HCT116 (cell line): ENCODE data around the gene NEUROG1. TPM values are rescaled to one million over a fixed set of nuclear protein-coding genes. Genes with fewer than 3 reads are reported as not detected.

Source experiments
- ATAC-seq: fragments of 200-7000 bp; cut with Tn5 transposase; 2 replicates; pipeline ENCODE4 v1.9.1; 2020; ENCODE audit warnings: mild to moderate bottlenecking, moderate library complexity
- BruUV-seq: library from RNA; stranded (reverse); fragments of 400-500 nt; replicated peaks from 2 replicates; lab custom pipeline; 2021; lab: Mats Ljungman, UMichigan
- CTCF ChIA-PET: fragments of 300-600 bp; sonication (Branson Sonifier 250); formaldehyde crosslinking; loops from one replicate; lab custom pipeline; 2021; ENCODE audit warnings: antibody characterized with exemption; lab: Charles Lee
- POLR2A ChIA-PET: fragments of 300-600, 350-600 bp; sonication (Branson Sonifier 250); formaldehyde crosslinking; loops from one replicate; lab custom pipeline; 2021; ENCODE audit warnings: antibody characterized with exemption; lab: Charles Lee
- RAD21 ChIA-PET, 2 experiments: fragments of 300-600 bp; sonication (Branson Sonifier 250); formaldehyde crosslinking; loops; one replicate each; lab custom pipeline; 2023; ENCODE audit warnings: low total read pairs in 2 of 2; ENCODE audit not compliant: uncharacterized antibody in 2 of 2, unreplicated experiment in 2 of 2, low non-redundant PET in 1 of 2; lab: Charles Lee
- DNase-seq: peaks from one replicate; pipeline ENCODE4 v3.0.0-alpha.2; 2010; ENCODE audit warnings: low read depth, low spot score
- H2AFZ ChIP-seq: fragments of 200-600 bp; shearing (Covaris generic), sonication (generic); 2 replicates; pipeline ENCODE4 v1.6.1; 2017; ENCODE audit warnings: low read depth, mixed run types, mixed read lengths, antibody characterized with exemption, low read length; ENCODE audit not compliant: poor library complexity, severe bottlenecking
- H3K27ac ChIP-seq: 2 replicates; pipeline ENCODE4 v1.5.1; 2012; ENCODE audit warnings: low read depth, low read length
- H3K27me3 ChIP-seq: fragments of 200-600 bp; sonication (generic); 2 replicates; pipeline ENCODE4 v1.6.1; 2016; ENCODE audit warnings: mixed run types, low read length, mixed read lengths; ENCODE audit not compliant: insufficient read depth
- H3K36me3 ChIP-seq, 2 experiments: fragments of 200-500 bp in 1 of 2; fragments of 200-600 bp in 1 of 2; sonication (Bioruptor generic) in 1 of 2; sonication (generic) in 1 of 2; 2 replicates each; pipeline versions ENCODE4 v1.5.1 to v1.6.1; 2014 to 2016; ENCODE audit warnings: low read length in 2 of 2, inconsistent platforms in 1 of 2, mixed read lengths in 1 of 2, mixed run types in 1 of 2; ENCODE audit not compliant: insufficient read depth in 2 of 2, control insufficient read depth in 1 of 2
- H3K4me1 ChIP-seq, 2 experiments: fragments of 200-600 bp in 1 of 2; sonication (generic) in 1 of 2; 2 replicates each; pipeline versions ENCODE4 v1.5.1 to v1.6.1; 2012 to 2017; ENCODE audit warnings: low read length in 2 of 2, inconsistent platforms in 1 of 2, mild to moderate bottlenecking in 1 of 2, mixed read lengths in 1 of 2, mixed run types in 1 of 2, moderate library complexity in 1 of 2; ENCODE audit not compliant: insufficient read depth in 2 of 2, control insufficient read depth in 1 of 2
- H3K4me2 ChIP-seq: fragments of 200-600 bp; sonication (generic); 2 replicates; pipeline ENCODE4 v1.6.1; 2017; ENCODE audit warnings: mixed run types, low read length, mixed read lengths
- H3K4me3 ChIP-seq, 2 experiments: fragments of 200-600 bp in 1 of 2; sonication (generic) in 1 of 2; replicated peaks in 1 of 2; 2 replicates each; pipeline ENCODE4 v1.5.1; 2011 to 2016; ENCODE audit warnings: low read length in 2 of 2, control low read depth in 1 of 2, low read depth in 1 of 2, mild to moderate bottlenecking in 1 of 2, mixed read lengths in 1 of 2, mixed run types in 1 of 2
- H3K79me2 ChIP-seq: fragments of 200-600 bp; sonication (generic); 2 replicates; pipeline ENCODE4 v1.6.1; 2017; ENCODE audit warnings: mild to moderate bottlenecking, mixed run types, low read length, moderate library complexity, mixed read lengths; ENCODE audit not compliant: insufficient read depth
- H3K9ac ChIP-seq: fragments of 200-600 bp; sonication (generic); 2 replicates; pipeline ENCODE4 v1.6.1; 2016; ENCODE audit warnings: low read length, mixed read lengths
- H3K9me2 ChIP-seq: fragments of 200-600 bp; sonication (generic), shearing (Covaris generic); 2 replicates; pipeline ENCODE4 v1.6.1; 2017; ENCODE audit warnings: mixed run types, mild to moderate bottlenecking, moderate library complexity; ENCODE audit not compliant: insufficient read depth
- H3K9me3 ChIP-seq, 2 experiments: fragments of 200-500 bp in 1 of 2; fragments of 200-600 bp in 1 of 2; sonication (Bioruptor generic) in 1 of 2; sonication (generic) in 1 of 2; 2 replicates each; pipeline ENCODE4 v1.6.1; 2014 to 2017; ENCODE audit warnings: low read length in 2 of 2, mixed read lengths in 2 of 2, inconsistent platforms in 1 of 2, low read depth in 1 of 2, mild to moderate bottlenecking in 1 of 2, mixed run types in 1 of 2, moderate library complexity in 1 of 2; ENCODE audit not compliant: control insufficient read depth in 1 of 2, insufficient read depth in 1 of 2
- H4K20me1 ChIP-seq: fragments of 200-600 bp; sonication (generic), shearing (Covaris generic); 2 replicates; pipeline ENCODE4 v1.6.1; 2017; ENCODE audit warnings: mixed run types, mild to moderate bottlenecking, moderate library complexity; ENCODE audit not compliant: insufficient read depth
- CEBPB ChIP-seq: IDR thresholded peaks from 2 replicates; pipeline ENCODE4 v1.6.1; 2012; ENCODE audit warnings: low read depth
- CTCF ChIP-seq, 3 experiments: fragments of 200-600 bp in 1 of 3; sonication (generic) in 1 of 3; IDR thresholded peaks in 2 of 3; conservative IDR thresholded peaks in 1 of 3; 2 replicates each; pipeline ENCODE4 v1.5.1; 2012 to 2017; ENCODE audit warnings: low read depth in 2 of 3, low read length in 2 of 3, antibody characterized with exemption in 1 of 3, borderline replicate concordance in 1 of 3, control low read depth in 1 of 3, mild to moderate bottlenecking in 1 of 3, mixed read lengths in 1 of 3, mixed run types in 1 of 3, moderate library complexity in 1 of 3; ENCODE audit not compliant: insufficient read depth in 1 of 3
- intact Hi-C: fragments of 100-400 bp; cut with micrococcal nuclease; formaldehyde crosslinking; loops from 2 replicates; pipeline ENCODE4 v1.10.0; 2022
- total RNA-seq: library from RNA; stranded (reverse); gene quantifications from one replicate; pipeline ENCODE4 v1.2.1, GENCODE V29; 2021; ENCODE audit not compliant: unreplicated experiment
- TF ChIP-seq, protein P1 (sequence below): IDR thresholded peaks from 2 replicates; pipeline ENCODE4 v1.6.1; 2012; ENCODE audit warnings: low read depth

Gene NEUROG1
- total RNA-seq, 1 experiment from 2014 or later = not detected

GRCh38 chr5:135584918-135585317 lies 49.2 kb upstream of the NEUROG1 start:
- POLR2A ChIA-PET = no interaction called here
- DNase-seq (no peak), ATAC-seq (no peak)
- H3K27ac ChIP-seq = no peak overlapping the region
- CTCF ChIA-PET = no interaction called here
- H3K9ac ChIP-seq = no peak overlapping the region
- peaks cover 36% of the 10 kb centered on the region for H3K27me3 ChIP-seq
- no TSS peak for BruUV-seq
- intact Hi-C loops = no loop called here
- no peak overlapping the region for H3K4me3 ChIP-seq
- no peaks in the 10 kb centered on the region for H4K20me1 ChIP-seq
- H3K79me2 ChIP-seq = no peaks in the 10 kb centered on the region
- H3K36me3 ChIP-seq = no peaks in the 10 kb centered on the region
- RAD21 ChIA-PET = no interaction called here
- H3K9me3 ChIP-seq = no peaks in the 10 kb centered on the region
- H3K4me2 ChIP-seq = no peak overlapping the region
- H3K4me1 ChIP-seq = no peaks in the 10 kb centered on the region
- no peak overlapping the region for H2AFZ ChIP-seq
- no peaks in the 10 kb centered on the region for H3K9me2 ChIP-seq
- TF ChIP-seq CEBPB (no peak), CTCF (IDR thresholded peaks at IDR 0.05 in 2 of 3, conservative IDR thresholded peaks at IDR 0.05 in 1 of 3; ENCODE audit: borderline replicate concordance in 1 of 3, insufficient read depth in 1 of 3, low read depth in 2 of 3, low read length in 2 of 3) (no peak)
- TF ChIP-seq, protein P1, sequence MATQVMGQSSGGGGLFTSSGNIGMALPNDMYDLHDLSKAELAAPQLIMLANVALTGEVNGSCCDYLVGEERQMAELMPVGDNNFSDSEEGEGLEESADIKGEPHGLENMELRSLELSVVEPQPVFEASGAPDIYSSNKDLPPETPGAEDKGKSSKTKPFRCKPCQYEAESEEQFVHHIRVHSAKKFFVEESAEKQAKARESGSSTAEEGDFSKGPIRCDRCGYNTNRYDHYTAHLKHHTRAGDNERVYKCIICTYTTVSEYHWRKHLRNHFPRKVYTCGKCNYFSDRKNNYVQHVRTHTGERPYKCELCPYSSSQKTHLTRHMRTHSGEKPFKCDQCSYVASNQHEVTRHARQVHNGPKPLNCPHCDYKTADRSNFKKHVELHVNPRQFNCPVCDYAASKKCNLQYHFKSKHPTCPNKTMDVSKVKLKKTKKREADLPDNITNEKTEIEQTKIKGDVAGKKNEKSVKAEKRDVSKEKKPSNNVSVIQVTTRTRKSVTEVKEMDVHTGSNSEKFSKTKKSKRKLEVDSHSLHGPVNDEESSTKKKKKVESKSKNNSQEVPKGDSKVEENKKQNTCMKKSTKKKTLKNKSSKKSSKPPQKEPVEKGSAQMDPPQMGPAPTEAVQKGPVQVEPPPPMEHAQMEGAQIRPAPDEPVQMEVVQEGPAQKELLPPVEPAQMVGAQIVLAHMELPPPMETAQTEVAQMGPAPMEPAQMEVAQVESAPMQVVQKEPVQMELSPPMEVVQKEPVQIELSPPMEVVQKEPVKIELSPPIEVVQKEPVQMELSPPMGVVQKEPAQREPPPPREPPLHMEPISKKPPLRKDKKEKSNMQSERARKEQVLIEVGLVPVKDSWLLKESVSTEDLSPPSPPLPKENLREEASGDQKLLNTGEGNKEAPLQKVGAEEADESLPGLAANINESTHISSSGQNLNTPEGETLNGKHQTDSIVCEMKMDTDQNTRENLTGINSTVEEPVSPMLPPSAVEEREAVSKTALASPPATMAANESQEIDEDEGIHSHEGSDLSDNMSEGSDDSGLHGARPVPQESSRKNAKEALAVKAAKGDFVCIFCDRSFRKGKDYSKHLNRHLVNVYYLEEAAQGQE = no peak
- TF ChIP-seq, all 23 proteins: peak for 0
